ENCODE results near the gene SUZ12. TPM values are rescaled to one million over a fixed set of nuclear protein-coding genes. Genes with fewer than 3 reads are reported as not detected.
"Not testable (repeated sequence)": the region's sequence is repeated elsewhere in the genome, so short reads cannot be mapped to it uniquely, and the experiment has no call there.

SUZ12 gene

DNA sequence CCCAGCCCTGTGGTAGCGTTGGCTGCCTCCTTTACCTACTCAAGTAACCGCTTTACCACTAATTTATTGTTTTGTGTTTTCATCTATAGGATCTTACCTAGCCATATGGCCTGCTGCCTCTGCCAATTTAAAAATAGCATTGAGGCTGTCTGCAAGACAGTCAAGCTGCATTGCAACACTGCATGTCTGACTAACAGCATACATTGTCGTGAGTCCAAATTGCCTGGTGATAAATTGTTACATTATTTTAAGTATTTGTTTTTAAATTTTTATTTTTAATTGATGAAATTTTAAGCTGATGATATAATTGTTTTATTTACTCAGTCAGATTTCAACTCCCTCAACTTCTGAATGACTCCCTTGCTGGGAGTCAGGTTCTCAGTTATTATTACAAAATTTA is 108.8 kb downstream of the SUZ12 start:
- H3K18ac ChIP-seq (ENCODE audit: low read depth in 1 of 2, low read length in 2 of 2); H3K4me1 ChIP-seq (ENCODE audit: control insufficient read depth, insufficient read depth, low read depth, low read length); H3K4me2 ChIP-seq (ENCODE audit: low read length, poor library complexity, severe bottlenecking); H2BK120ac ChIP-seq (ENCODE audit: low read depth, low read length); H3K79me1 ChIP-seq (replicated peaks; ENCODE audit: low read length, poor library complexity, severe bottlenecking); H2BK12ac ChIP-seq (ENCODE audit: low read length in 2 of 2); H2AFZ ChIP-seq (ENCODE audit: low read depth, low read length); DNase-seq; H4K91ac ChIP-seq (ENCODE audit: low read length); H2BK5ac ChIP-seq (ENCODE audit: low read depth, low read length, poor library complexity, severe bottlenecking); H2AK5ac ChIP-seq (ENCODE audit: low read length, severe bottlenecking); H3K27me3 ChIP-seq (ENCODE audit: control insufficient read depth in 1 of 2, insufficient read depth in 1 of 2, low read length in 2 of 2); H3K4ac ChIP-seq (ENCODE audit: low read depth in 1 of 2, low read length in 2 of 2); H3K9ac ChIP-seq (ENCODE audit: low read length); H3K14ac ChIP-seq (ENCODE audit: low read length in 2 of 2); H4K8ac ChIP-seq (ENCODE audit: low read length); H3K4me3 ChIP-seq (ENCODE audit: insufficient read depth in 1 of 2, low read depth in 1 of 2, low read length in 2 of 2); H3K27ac ChIP-seq (ENCODE audit: low read length, poor library complexity, severe bottlenecking); H3K9me3 ChIP-seq (ENCODE audit: control insufficient read depth, low read length); H3K23ac ChIP-seq (ENCODE audit: low read length in 2 of 2); H2BK15ac ChIP-seq (ENCODE audit: low read depth, poor library complexity, severe bottlenecking): not testable (repeated sequence)
- H3K36me3 ChIP-seq (ENCODE audit: control insufficient read depth in 1 of 2, insufficient read depth in 2 of 2, low read depth in 1 of 2, low read length in 2 of 2): peaks cover 13% of the 10 kb centered on the region in 2 experiments
- 100% methylated on average over 2 of the region's 3 CpGs for WGBS

DNA sequence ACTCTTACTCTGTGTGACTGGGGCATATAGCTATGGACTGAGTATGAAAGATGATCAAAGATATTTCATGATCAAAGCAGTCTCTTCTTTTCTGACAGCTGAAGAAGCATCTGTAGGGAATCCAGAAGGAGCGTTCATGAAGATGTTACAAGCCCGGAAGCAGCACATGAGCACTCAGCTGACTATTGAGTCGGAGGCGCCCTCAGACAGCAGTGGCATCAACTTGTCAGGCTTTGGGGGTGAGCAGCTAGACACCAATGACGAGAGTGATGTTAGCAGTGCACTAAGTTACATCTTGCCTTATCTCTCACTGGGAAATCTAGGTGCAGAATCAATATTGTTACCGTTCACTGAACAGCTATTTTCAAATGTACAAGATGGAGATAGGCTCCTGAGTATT is 110.9 kb downstream of the SUZ12 start:
- 100% methylated on average over 4 of the region's 6 CpGs for WGBS

More for the DNA sequence above, 110.9 kb downstream of the SUZ12 start:
- not testable (repeated sequence) for H4K91ac ChIP-seq (ENCODE audit: low read length); H3K79me1 ChIP-seq (replicated peaks; ENCODE audit: low read length, poor library complexity, severe bottlenecking); H3K4me1 ChIP-seq (ENCODE audit: control insufficient read depth, insufficient read depth, low read depth, low read length); H4K8ac ChIP-seq (ENCODE audit: low read length); H3K9ac ChIP-seq (ENCODE audit: low read length); H2BK12ac ChIP-seq (ENCODE audit: low read length in 2 of 2); H3K4me3 ChIP-seq (ENCODE audit: insufficient read depth in 1 of 2, low read depth in 1 of 2, low read length in 2 of 2); H3K18ac ChIP-seq (ENCODE audit: low read depth in 1 of 2, low read length in 2 of 2); H2AFZ ChIP-seq (ENCODE audit: low read depth, low read length); DNase-seq; H3K4ac ChIP-seq (ENCODE audit: low read depth in 1 of 2, low read length in 2 of 2); H3K27ac ChIP-seq (ENCODE audit: low read length, poor library complexity, severe bottlenecking); H3K4me2 ChIP-seq (ENCODE audit: low read length, poor library complexity, severe bottlenecking); H3K23ac ChIP-seq (ENCODE audit: low read length in 2 of 2); H2BK120ac ChIP-seq (ENCODE audit: low read depth, low read length); H3K9me3 ChIP-seq (ENCODE audit: control insufficient read depth, low read length); H3K14ac ChIP-seq (ENCODE audit: low read length in 2 of 2); H2BK15ac ChIP-seq (ENCODE audit: low read depth, poor library complexity, severe bottlenecking); H2BK5ac ChIP-seq (ENCODE audit: low read depth, low read length, poor library complexity, severe bottlenecking); H3K27me3 ChIP-seq (ENCODE audit: control insufficient read depth in 1 of 2, insufficient read depth in 1 of 2, low read length in 2 of 2); H2AK5ac ChIP-seq (ENCODE audit: low read length, severe bottlenecking)
- H3K36me3 ChIP-seq (ENCODE audit: control insufficient read depth in 1 of 2, insufficient read depth in 2 of 2, low read depth in 1 of 2, low read length in 2 of 2): peaks cover 0 to 13% of the 10 kb centered on the region in 2 experiments

Small RNAs within 50 kb of the gene (small RNA-seq; reads per million reads assigned to genes)
- gene AC090616.4 (ENCODE audit: low read depth) (not detected), gene RNA5SP437 (ENCODE audit: low read depth) (not detected)
